ENCODE results near the gene PLA2G3.

- TF ChIP-seq POLR2AphosphoS5 (IDR thresholded peaks at IDR 0.05) (peak; percentile 89 to 92 (median 91)), CTCF (IDR thresholded peaks at IDR 0.05) (no peak), POLR2A (IDR thresholded peaks at IDR 0.05) (peak; percentile 54 to 72)
Measured at GRCh38 chr22:31090217-31091085, 49.9 kb downstream of the PLA2G3 start.
